GM12878 (cell line): Measurements from ENCODE around the gene NPAS2. TPM values are rescaled to one million over a fixed set of nuclear protein-coding genes. Genes with fewer than 3 reads are reported as not detected.

Source experiments
- ATAC-seq: fragments of 200-7000 bp; cut with Tn5 transposase; 3 replicates; pipeline ENCODE4 v1.9.1; 2020; ENCODE audit warnings: mild to moderate bottlenecking, moderate library complexity
- BruUV-seq: library from RNA; stranded (reverse); fragments of 400-500 nt; replicated peaks from 2 replicates; lab custom pipeline; 2021; lab: Mats Ljungman, UMichigan
- CTCF ChIA-PET: fragments of 300-600 bp; sonication (Branson Sonifier 250); formaldehyde crosslinking; extraction: SDS; loops from one replicate; lab custom pipeline; 2021; ENCODE audit warnings: inconsistent platforms; lab: Yijun Ruan, JAX
- POLR2A ChIA-PET: fragments of 350-600 bp; formaldehyde crosslinking; extraction: SDS; loops from one replicate; lab custom pipeline; 2021; ENCODE audit warnings: inconsistent platforms; lab: Charles Lee
- RAD21 ChIA-PET: fragments of 300-600 bp; sonication (Branson Sonifier 250); formaldehyde crosslinking; loops from one replicate; lab custom pipeline; 2023; ENCODE audit warnings: antibody characterized with exemption; ENCODE audit not compliant: unreplicated experiment; lab: Charles Lee
- SMC1A ChIA-PET: fragments of 300-600 bp; sonication (Branson Sonifier 250); formaldehyde crosslinking; loops from one replicate; lab custom pipeline; 2023; ENCODE audit not compliant: unreplicated experiment, uncharacterized antibody; lab: Charles Lee
- DNase-seq: peaks from one replicate; pipeline ENCODE4 v3.0.0-alpha.2; 2011; ENCODE audit warnings: low read depth, low spot score
- FAIRE-seq: peaks from 3 replicates; lab custom pipeline; 2011; peaks lifted over from hg19 to GRCh38; lab: Jason Lieb, UNC
- H2AFZ ChIP-seq: 2 replicates; pipeline ENCODE4 v1.6.0; 2011; ENCODE audit warnings: low read depth, low read length, control low read depth; ENCODE audit not compliant: control insufficient read depth
- H3K27ac ChIP-seq: 2 replicates; pipeline ENCODE4 v1.5.1; 2011; ENCODE audit warnings: control low read depth; ENCODE audit not compliant: control insufficient read depth, insufficient read depth
- H3K27me3 ChIP-seq, 2 experiments: replicated peaks in 1 of 2; 2 replicates each; pipeline versions ENCODE4 v1.6.0 to v1.6.1; 2011; ENCODE audit warnings: low read length in 1 of 2; ENCODE audit not compliant: control insufficient read depth in 2 of 2, insufficient read depth in 2 of 2
- H3K36me3 ChIP-seq, 2 experiments: 2 replicates each; pipeline ENCODE4 v1.5.1; 2011; ENCODE audit warnings: low read length in 1 of 2; ENCODE audit not compliant: control insufficient read depth in 2 of 2, insufficient read depth in 2 of 2
- H3K4me1 ChIP-seq: 2 replicates; pipeline ENCODE4 v1.6.1; 2011; ENCODE audit warnings: mild to moderate bottlenecking, low read length, moderate library complexity, mixed read lengths; ENCODE audit not compliant: control insufficient read depth, insufficient read depth
- H3K4me2 ChIP-seq: 2 replicates; pipeline ENCODE4 v1.6.0; 2011; ENCODE audit warnings: control low read depth; ENCODE audit not compliant: control insufficient read depth, insufficient read depth
- H3K4me3 ChIP-seq: fragments of 200-600 bp; sonication (generic); 2 replicates; pipeline ENCODE4 v1.5.1; 2016
- H3K79me2 ChIP-seq: 2 replicates; pipeline ENCODE4 v1.6.0; 2011; ENCODE audit warnings: low read length; ENCODE audit not compliant: control insufficient read depth, insufficient read depth
- H3K9ac ChIP-seq: 2 replicates; pipeline ENCODE4 v1.8.0; 2011; ENCODE audit warnings: low read length, control low read depth, mixed read lengths; ENCODE audit not compliant: control insufficient read depth, insufficient read depth
- H3K9me3 ChIP-seq: replicated peaks from 3 replicates; pipeline ENCODE4 v1.5.1; 2011; ENCODE audit warnings: mild to moderate bottlenecking, low read length; ENCODE audit not compliant: control insufficient read depth, insufficient read depth
- H4K20me1 ChIP-seq: 2 replicates; pipeline ENCODE4 v1.6.0; 2011; ENCODE audit not compliant: control insufficient read depth, insufficient read depth
- NR2C2 ChIP-seq: IDR thresholded peaks from 2 replicates; pipeline ENCODE4 v1.6.1; 2011; ENCODE audit warnings: borderline replicate concordance, low read depth; ENCODE audit not compliant: control insufficient read depth, insufficient read length
- NR2F1 ChIP-seq: fragments of 450-650 bp; conservative IDR thresholded peaks from 2 replicates; pipeline ENCODE4 v1.6.1; 2017; ENCODE audit warnings: mild to moderate bottlenecking
- SMC3 ChIP-seq: IDR thresholded peaks from 2 replicates; pipeline ENCODE4 v1.6.1; 2011; ENCODE audit warnings: low read length, improper control_type of control experiment, borderline replicate concordance
- WGBS: methylation state at CpG from one replicate; pipeline ENCODE4 v1.1.6; 2016; ENCODE audit warnings: low lambda C conversion rate; ENCODE audit not compliant: insufficient replicate concordance, insufficient coverage; ENCODE audit errors: missing lambda C conversion rate; 5-methylcytosine and 5-hydroxymethylcytosine counted together
- in situ Hi-C: fragments of 300-500 bp; cut with MboI; formaldehyde crosslinking; loops from 9 replicates; pipeline ENCODE4 v1.14.3; 2018; ENCODE audit warnings: mixed read lengths
- intact Hi-C: fragments of 100-400 bp; cut with micrococcal nuclease; formaldehyde crosslinking; loops from one replicate; pipeline ENCODE4 v1.14.2; 2022; ENCODE audit not compliant: unreplicated experiment
- polyA plus RNA-seq, 11 experiments: library from polyadenylated mRNA; depleted of rRNA in 4 of 11; unstranded in 6 of 11; stranded (reverse) in 5 of 11; fragments of >200 nt; fragmentation: Nextera tagmentation in 4 of 11; fragmentation: Illumina TruSeq in 1 of 11; extraction: Ambion mirVana in 4 of 11; extraction: Trizol in 1 of 11; gene quantifications; 1 replicate in 1 of 11; 2 replicates in 10 of 11; pipeline versions ENCODE4 v1.2.1 to v1.2.3, GENCODE V29; 2011 to 2016; ENCODE audit warnings: inconsistent platforms in 2 of 11, missing spikeins in 2 of 11, low read depth in 1 of 11
- total RNA-seq, 4 experiments: library from RNA; depleted of rRNA in 3 of 4; stranded (reverse); fragments of >200 nt in 3 of 4; fragmentation: Illumina TruSeq in 1 of 4; extraction: Trizol in 1 of 4; gene quantifications; 2 replicates each; pipeline versions ENCODE4 v1.2.1 to v1.2.3, GENCODE V29; 2013 to 2021
- TF ChIP-seq, protein P1 (sequence below): IDR thresholded peaks from 2 replicates; pipeline ENCODE4 v1.6.1; 2011; ENCODE audit warnings: borderline replicate concordance, low read depth, mild to moderate bottlenecking, moderate library complexity, mixed read lengths, low read length; ENCODE audit not compliant: insufficient read depth; ENCODE audit errors: extremely low read length

Gene NPAS2
- total and polyA plus RNA-seq, 10 of the 15 experiments (the other 5 are each of a cell fraction or from before 2014, with no cell fraction given) = 0.08 TPM; not detected in 9

- TF ChIP-seq, protein P1, sequence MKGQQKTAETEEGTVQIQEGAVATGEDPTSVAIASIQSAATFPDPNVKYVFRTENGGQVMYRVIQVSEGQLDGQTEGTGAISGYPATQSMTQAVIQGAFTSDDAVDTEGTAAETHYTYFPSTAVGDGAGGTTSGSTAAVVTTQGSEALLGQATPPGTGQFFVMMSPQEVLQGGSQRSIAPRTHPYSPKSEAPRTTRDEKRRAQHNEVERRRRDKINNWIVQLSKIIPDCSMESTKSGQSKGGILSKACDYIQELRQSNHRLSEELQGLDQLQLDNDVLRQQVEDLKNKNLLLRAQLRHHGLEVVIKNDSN = no peak
- TF ChIP-seq NR2C2 (no peak), SMC3 (peak; percentile 61)
Observed at GRCh38 chr2:101012706-101013181, 192.8 kb downstream of the NPAS2 start (continued).

DNA sequence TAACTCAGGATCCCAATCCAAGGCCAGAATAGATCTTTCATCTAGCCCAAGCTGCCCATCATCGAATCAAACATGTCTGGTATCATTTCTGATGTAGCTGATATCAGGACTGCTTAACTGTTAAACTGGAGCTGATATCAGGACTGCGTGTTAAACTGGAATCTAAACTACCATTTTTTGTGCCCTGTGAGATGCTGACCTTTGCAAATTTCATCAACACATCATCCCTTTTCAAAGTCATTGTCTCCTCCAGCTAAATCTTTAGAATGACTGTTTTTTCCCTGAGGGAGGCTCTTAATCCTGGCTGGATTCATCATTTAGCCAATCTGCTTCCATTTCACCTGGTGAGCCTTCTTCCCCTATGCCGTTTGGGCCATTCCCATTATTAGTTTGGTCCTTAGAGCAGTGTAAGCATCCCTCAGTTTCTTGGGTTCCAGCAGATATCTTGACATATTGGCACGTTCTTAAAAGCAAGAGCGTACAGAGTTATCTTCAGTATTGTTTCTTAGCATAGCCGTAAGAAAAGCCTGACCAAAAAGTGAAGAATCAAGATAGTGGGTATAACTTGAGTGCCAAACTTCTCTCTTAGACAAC, 194.4 kb downstream of the NPAS2 start:
- H4K20me1 ChIP-seq = no peaks in the 10 kb centered on the region
- peaks cover 3% of the 10 kb centered on the region; the same call in 1 of the 3 replicates for H3K9me3 ChIP-seq
- H3K27me3 ChIP-seq = no peaks in the 10 kb centered on the region
- in situ Hi-C loops (no loop called here), intact Hi-C loops (loop anchor here (5.0 to 10.0 kb wide), 2 partner anchors 238 to 390 kb away; partner anchors contain the start of gene CNOT11)
- peaks cover 2% of the 10 kb centered on the region for H3K79me2 ChIP-seq
- H3K4me3 ChIP-seq = no peak overlapping the region
- peaks cover 17% of the 10 kb centered on the region for H3K4me1 ChIP-seq
- H2AFZ ChIP-seq = no peak overlapping the region
- ATAC-seq (no peak), DNase-seq (no peak), FAIRE-seq (no peak)
- no peak for TF ChIP-seq NR2F1
- H3K36me3 ChIP-seq = peaks cover 0 to 9% of the 10 kb centered on the region in 2 experiments; a peak in 2 of 4 replicates
- no peak overlapping the region for H3K9ac ChIP-seq
- ChIA-PET RAD21 (no interaction called here), POLR2A (no interaction called here), SMC1A (interaction anchor here (0.6 to 1.2 kb wide), 2 partner anchors 139 to 519 kb away, joined by 3 to 4 read pairs; no protein-coding TSS in a partner anchor), CTCF (interaction anchor here (0.6 to 1.3 kb wide), 4 partner anchors 9 to 138 kb away, joined by 3 to 5 read pairs (median 4); no protein-coding TSS in a partner anchor)
- H3K27ac ChIP-seq = no peak overlapping the region
- no peak overlapping the region for H3K4me2 ChIP-seq
- 98% methylated on average over 6 of the region's 6 CpGs for WGBS
- no TSS peak for BruUV-seq
